ENCODE data around the gene LAMA2. TPM values are rescaled to one million over a fixed set of nuclear protein-coding genes. Genes with fewer than 3 reads are reported as not detected.

Gene LAMA2
- total RNA-seq, 1 donor from 2014 or later: 0.65 TPM

- DNase-seq (ENCODE audit: low spot score): no peak
- intact Hi-C loops (cut with micrococcal nuclease): no loop called here
- H3K4me1 Mint-ChIP-seq (ENCODE audit: low read depth): no peaks in the 10 kb centered on the region
- no peak overlapping the region for H3K27ac Mint-ChIP-seq
- H3K27me3 Mint-ChIP-seq (ENCODE audit: insufficient read depth): peaks cover 2% of the 10 kb centered on the region
- H3K4me3 Mint-ChIP-seq: no peak overlapping the region
- no peaks in the 10 kb centered on the region for H3K9me3 Mint-ChIP-seq
- H3K36me3 Mint-ChIP-seq (ENCODE audit: low read depth): no peaks in the 10 kb centered on the region
Observed at GRCh38 chr6:129416337-129416990, 533.5 kb downstream of the LAMA2 start.

GRCh38 chr6:129417416-129418086, 534.6 kb downstream of the LAMA2 start:
- intact Hi-C loops (cut with micrococcal nuclease): no loop called here
- Mint-ChIP-seq H3K27me3 (ENCODE audit: insufficient read depth) (peaks cover 2% of the 10 kb centered on the region), H3K36me3 (ENCODE audit: low read depth) (no peaks in the 10 kb centered on the region), H3K27ac (no peak overlapping the region), H3K9me3 (no peaks in the 10 kb centered on the region), H3K4me3 (no peak overlapping the region), H3K4me1 (ENCODE audit: low read depth) (no peaks in the 10 kb centered on the region)
- DNase-seq (ENCODE audit: low spot score): no peak

- Mint-ChIP-seq H3K27ac (no peak overlapping the region), H3K9me3 (no peaks in the 10 kb centered on the region), H3K27me3 (ENCODE audit: insufficient read depth) (no peaks in the 10 kb centered on the region), H3K4me1 (ENCODE audit: low read depth) (no peaks in the 10 kb centered on the region), H3K4me3 (no peak overlapping the region), H3K36me3 (ENCODE audit: low read depth) (no peaks in the 10 kb centered on the region)
- DNase-seq (ENCODE audit: low spot score): no peak
- intact Hi-C loops (cut with micrococcal nuclease): no loop called here
Observed at GRCh38 chr6:129419324-129419723, 536.4 kb downstream of the LAMA2 start.

GRCh38 chr6:129426343-129426742, 543.4 kb downstream of the LAMA2 start:
- Mint-ChIP-seq H3K4me3 (no peak overlapping the region), H3K27ac (no peak overlapping the region)

GRCh38 chr6:129429956-129430355, 547.0 kb downstream of the LAMA2 start:
- DNase-seq (ENCODE audit: low spot score): no peak
- Mint-ChIP-seq H3K4me3 (no peak overlapping the region), H3K4me1 (ENCODE audit: low read depth) (no peaks in the 10 kb centered on the region), H3K36me3 (ENCODE audit: low read depth) (peaks cover 1% of the 10 kb centered on the region), H3K9me3 (no peaks in the 10 kb centered on the region), H3K27me3 (ENCODE audit: insufficient read depth) (no peaks in the 10 kb centered on the region), H3K27ac (no peak overlapping the region)
- intact Hi-C loops (cut with micrococcal nuclease): no loop called here

More at GRCh38 chr6:129426343-129426742, 543.4 kb downstream of the LAMA2 start:
- DNase-seq (ENCODE audit: low spot score): no peak
- no peaks in the 10 kb centered on the region for H3K4me1 Mint-ChIP-seq (ENCODE audit: low read depth)
- peaks cover 1% of the 10 kb centered on the region for H3K36me3 Mint-ChIP-seq (ENCODE audit: low read depth)
- intact Hi-C loops (cut with micrococcal nuclease): no loop called here
- no peaks in the 10 kb centered on the region for H3K9me3 Mint-ChIP-seq
- no peaks in the 10 kb centered on the region for H3K27me3 Mint-ChIP-seq (ENCODE audit: insufficient read depth)

GRCh38 chr6:129432738-129433137, 549.8 kb downstream of the LAMA2 start:
- DNase-seq (ENCODE audit: low spot score): no peak
- Mint-ChIP-seq H3K4me3 (no peak overlapping the region), H3K4me1 (ENCODE audit: low read depth) (no peaks in the 10 kb centered on the region), H3K27ac (no peak overlapping the region), H3K27me3 (ENCODE audit: insufficient read depth) (no peaks in the 10 kb centered on the region), H3K36me3 (ENCODE audit: low read depth) (no peaks in the 10 kb centered on the region), H3K9me3 (no peaks in the 10 kb centered on the region)
- intact Hi-C loops (cut with micrococcal nuclease): loop anchor here (2.0 kb wide), 1 partner anchor 14 kb away; no protein-coding TSS in a partner anchor

- Mint-ChIP-seq H3K4me1 (ENCODE audit: low read depth) (no peaks in the 10 kb centered on the region), H3K27me3 (ENCODE audit: insufficient read depth) (no peaks in the 10 kb centered on the region)
Observed at GRCh38 chr6:129434091-129434490, 551.2 kb downstream of the LAMA2 start.

GRCh38 chr6:129440691-129441090, 557.8 kb downstream of the LAMA2 start:
- Mint-ChIP-seq H3K36me3 (ENCODE audit: low read depth) (peaks cover 8% of the 10 kb centered on the region), H3K4me3 (no peak overlapping the region), H3K4me1 (ENCODE audit: low read depth) (peaks cover 23% of the 10 kb centered on the region), H3K9me3 (no peaks in the 10 kb centered on the region), H3K27me3 (ENCODE audit: insufficient read depth) (peaks cover 7% of the 10 kb centered on the region), H3K27ac (no peak overlapping the region)
- no peak for DNase-seq (ENCODE audit: low spot score)
- intact Hi-C loops (cut with micrococcal nuclease): no loop called here

More at GRCh38 chr6:129434091-129434490, 551.2 kb downstream of the LAMA2 start:
- no peak for DNase-seq (ENCODE audit: low spot score)
- Mint-ChIP-seq H3K36me3 (ENCODE audit: low read depth) (no peaks in the 10 kb centered on the region), H3K9me3 (no peaks in the 10 kb centered on the region), H3K4me3 (no peak overlapping the region), H3K27ac (no peak overlapping the region)
- intact Hi-C loops (cut with micrococcal nuclease): no loop called here

- H3K4me3 Mint-ChIP-seq: no peak overlapping the region
- peaks cover 10% of the 10 kb centered on the region for H3K9me3 Mint-ChIP-seq
- intact Hi-C loops (cut with micrococcal nuclease): loop anchor here (5.0 kb wide), 2 partner anchors 233 to 688 kb away; no protein-coding TSS in a partner anchor
- no peak for DNase-seq (ENCODE audit: low spot score)
- peaks cover 59% of the 10 kb centered on the region for H3K4me1 Mint-ChIP-seq (ENCODE audit: low read depth)
- peaks cover 7% of the 10 kb centered on the region for H3K27me3 Mint-ChIP-seq (ENCODE audit: insufficient read depth)
- H3K36me3 Mint-ChIP-seq (ENCODE audit: low read depth): peaks cover 11% of the 10 kb centered on the region
- H3K27ac Mint-ChIP-seq: no peak overlapping the region
Observed at GRCh38 chr6:129444683-129445082, 561.7 kb downstream of the LAMA2 start.

GRCh38 chr6:129446272-129447197, 563.6 kb downstream of the LAMA2 start:
- Mint-ChIP-seq H3K9me3 (peaks cover 21% of the 10 kb centered on the region), H3K27ac (no peak overlapping the region), H3K36me3 (ENCODE audit: low read depth) (peaks cover 12% of the 10 kb centered on the region), H3K27me3 (ENCODE audit: insufficient read depth) (peaks cover 4% of the 10 kb centered on the region), H3K4me3 (no peak overlapping the region), H3K4me1 (ENCODE audit: low read depth) (peaks cover 69% of the 10 kb centered on the region)
- intact Hi-C loops (cut with micrococcal nuclease): loop anchor here (2.0 to 5.0 kb wide), 3 partner anchors 14 to 686 kb away; no protein-coding TSS in a partner anchor
- no peak for DNase-seq (ENCODE audit: low spot score)

- peaks cover 4% of the 10 kb centered on the region for H3K27me3 Mint-ChIP-seq (ENCODE audit: insufficient read depth)
- no peak for DNase-seq (ENCODE audit: low spot score)
- H3K4me1 Mint-ChIP-seq (ENCODE audit: low read depth): peaks cover 69% of the 10 kb centered on the region
- H3K27ac Mint-ChIP-seq: no peak overlapping the region
- peaks cover 12% of the 10 kb centered on the region for H3K36me3 Mint-ChIP-seq (ENCODE audit: low read depth)
- H3K9me3 Mint-ChIP-seq: peaks cover 21% of the 10 kb centered on the region
- intact Hi-C loops (cut with micrococcal nuclease): loop anchor here (2.0 to 5.0 kb wide), 3 partner anchors 14 to 685 kb away; no protein-coding TSS in a partner anchor
- no peak overlapping the region for H3K4me3 Mint-ChIP-seq
Observed at GRCh38 chr6:129447198-129447565, 564.2 kb downstream of the LAMA2 start.

- intact Hi-C loops (cut with micrococcal nuclease): loop anchor here (1.0 to 5.0 kb wide), 4 partner anchors 41 to 683 kb away; no protein-coding TSS in a partner anchor
- peaks cover 13% of the 10 kb centered on the region for H3K36me3 Mint-ChIP-seq (ENCODE audit: low read depth)
- H3K9me3 Mint-ChIP-seq: peaks cover 25% of the 10 kb centered on the region
- peaks cover 1% of the 10 kb centered on the region for H3K27me3 Mint-ChIP-seq (ENCODE audit: insufficient read depth)
- no peak for DNase-seq (ENCODE audit: low spot score)
- peak overlapping the region; percentile 6 for H3K4me3 Mint-ChIP-seq
- H3K4me1 Mint-ChIP-seq (ENCODE audit: low read depth): peaks cover 74% of the 10 kb centered on the region
- no peak overlapping the region for H3K27ac Mint-ChIP-seq
Observed at GRCh38 chr6:129448965-129449364, 566.0 kb downstream of the LAMA2 start.
